GM23248 (cell line): ENCODE results near the gene CELSR1. TPM values are rescaled to one million over a fixed set of nuclear protein-coding genes. Genes with fewer than 3 reads are reported as not detected.
"Not testable (repeated sequence)": the region's sequence is repeated elsewhere in the genome, so short reads cannot be mapped to it uniquely, and the experiment has no call there.

Experiments used
- DNase-seq: peaks from one replicate; pipeline ENCODE4 v3.0.0-alpha.2; 2015
- H2AFZ ChIP-seq: fragments of 200-600 bp; sonication (generic); 2 replicates; pipeline ENCODE4 v1.6.1; 2016; ENCODE audit warnings: antibody characterized with exemption
- H3F3A ChIP-seq: fragments of 200-600 bp; sonication (generic); 2 replicates; pipeline ENCODE4 v1.6.1; 2016; ENCODE audit warnings: mild to moderate bottlenecking, antibody characterized with exemption, mixed run types; ENCODE audit not compliant: insufficient read depth
- H3K27ac ChIP-seq: fragments of 200-600 bp; sonication (generic); 2 replicates; pipeline ENCODE4 v1.5.1; 2016; ENCODE audit warnings: mild to moderate bottlenecking
- H3K27me3 ChIP-seq: fragments of 200-600 bp; sonication (generic); replicated peaks from 2 replicates; pipeline ENCODE4 v1.6.1; 2016; ENCODE audit warnings: mild to moderate bottlenecking; ENCODE audit not compliant: insufficient read depth
- H3K36me3 ChIP-seq: fragments of 200-600 bp; sonication (generic); 2 replicates; pipeline ENCODE4 v1.6.1; 2016; ENCODE audit warnings: low read depth, mild to moderate bottlenecking
- H3K4me1 ChIP-seq: fragments of 200-600 bp; sonication (generic); 2 replicates; pipeline ENCODE4 v1.6.1; 2016; ENCODE audit warnings: mild to moderate bottlenecking; ENCODE audit not compliant: insufficient read depth
- H3K4me2 ChIP-seq: fragments of 200-600 bp; sonication (generic); one replicate; pipeline ENCODE4 v1.6.1; 2016; ENCODE audit warnings: mild to moderate bottlenecking; ENCODE audit not compliant: unreplicated experiment
- H3K4me3 ChIP-seq: fragments of 200-600 bp; sonication (generic); 2 replicates; pipeline ENCODE4 v1.5.1; 2016; ENCODE audit warnings: mild to moderate bottlenecking
- H3K79me2 ChIP-seq: fragments of 200-600 bp; sonication (generic); 2 replicates; pipeline ENCODE4 v1.6.1; 2016; ENCODE audit warnings: mild to moderate bottlenecking; ENCODE audit not compliant: insufficient read depth
- H3K9ac ChIP-seq: fragments of 200-600 bp; sonication (generic); 2 replicates; pipeline ENCODE4 v1.6.1; 2016; ENCODE audit warnings: mild to moderate bottlenecking
- H3K9me2 ChIP-seq: fragments of 200-600 bp; sonication (generic); 2 replicates; pipeline ENCODE4 v1.6.1; 2016; ENCODE audit warnings: mixed run types, mild to moderate bottlenecking, moderate library complexity; ENCODE audit not compliant: insufficient read depth
- H3K9me3 ChIP-seq: fragments of 200-600 bp; sonication (generic); one replicate; pipeline ENCODE4 v1.6.1; 2017; ENCODE audit warnings: low read depth
- H4K20me1 ChIP-seq: fragments of 200-600 bp; sonication (generic); 2 replicates; pipeline ENCODE4 v1.6.0; 2016; ENCODE audit not compliant: insufficient read depth
- EZH2 ChIP-seq: fragments of 200-600 bp; sonication (generic); IDR thresholded peaks from 2 replicates; pipeline ENCODE4 v1.6.1; 2018; ENCODE audit warnings: antibody characterized with exemption, mild to moderate bottlenecking; ENCODE audit not compliant: insufficient read depth, poor library complexity, severe bottlenecking
- EZH2phosphoT487 ChIP-seq: fragments of 200-600 bp; sonication (generic); IDR thresholded peaks from 2 replicates; pipeline ENCODE4 v1.6.1; 2018; ENCODE audit warnings: antibody characterized with exemption, moderate library complexity, mild to moderate bottlenecking, low read depth; ENCODE audit not compliant: insufficient read depth
- WGBS, 2 experiments: methylation state at CpG; one replicate each; pipeline ENCODE4 v1.1.6; 2015 to 2017; ENCODE audit warnings: low lambda C conversion rate in 2 of 2, low coverage in 1 of 2; ENCODE audit errors: missing lambda C conversion rate in 2 of 2; 5-methylcytosine and 5-hydroxymethylcytosine counted together
- in situ Hi-C: fragments of 300-500 bp; cut with MboI; formaldehyde crosslinking; loops from 2 replicates; pipeline ENCODE4 v1.15.0; 2020
- polyA plus RNA-seq: library from polyadenylated mRNA; unstranded; fragments of >200 nt; fragmentation: Nextera tagmentation; extraction: Ambion mirVana; gene quantifications from 2 replicates; pipeline ENCODE4 v1.2.1, GENCODE V29; 2016
- total RNA-seq: library from RNA; depleted of rRNA; stranded (reverse); fragments of >200 nt; shearing (Covaris generic); gene quantifications from 2 replicates; pipeline ENCODE4 v1.2.3, GENCODE V29; 2014

Gene CELSR1
- total and polyA plus RNA-seq, 2 experiments from 2014 or later, result 0.23 to 0.54 TPM

DNA sequence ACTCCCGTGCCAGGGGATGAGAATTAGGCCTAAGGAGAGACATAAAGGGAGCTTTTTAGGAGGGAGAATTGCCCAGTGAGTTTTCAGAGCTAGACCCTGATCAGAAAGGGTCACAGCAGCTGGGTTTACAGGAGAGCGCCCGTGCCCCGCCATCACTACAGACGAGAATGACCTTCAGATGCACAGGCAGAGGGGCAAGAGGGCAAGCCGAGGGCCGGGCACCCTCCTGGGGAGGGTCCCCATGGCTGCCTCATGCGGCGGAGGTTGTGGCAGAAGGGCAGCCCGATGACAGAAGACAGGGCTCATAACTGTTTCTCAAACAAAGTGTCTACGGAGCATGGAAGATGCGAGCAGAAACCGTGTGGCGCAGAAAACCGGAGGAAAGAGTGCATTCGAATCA, 129.7 kb downstream of the CELSR1 start:
- TF ChIP-seq EZH2, result no peak
- TF ChIP-seq EZH2phosphoT487, result no peak
- in situ Hi-C loops, result no loop called here
- WGBS, 2 experiments, result 76% methylated on average over 15 to 16 of the region's 16 CpGs
- no peak overlapping the region for H2AFZ ChIP-seq
- DNase-seq, result no peak
- H3K9me2 ChIP-seq, result no peaks in the 10 kb centered on the region
- no peak overlapping the region for H3K4me2 ChIP-seq
- no peaks in the 10 kb centered on the region for H3K4me1 ChIP-seq
- no peaks in the 10 kb centered on the region for H3F3A ChIP-seq
- H3K9me3 ChIP-seq, result no peaks in the 10 kb centered on the region
- H3K4me3 ChIP-seq, result no peak overlapping the region
- peaks cover 12% of the 10 kb centered on the region for H3K27me3 ChIP-seq
- H3K79me2 ChIP-seq, result no peaks in the 10 kb centered on the region
- H3K36me3 ChIP-seq, result no peaks in the 10 kb centered on the region
- no peak overlapping the region for H3K27ac ChIP-seq
- H3K9ac ChIP-seq, result no peak overlapping the region
- no peaks in the 10 kb centered on the region for H4K20me1 ChIP-seq

DNA sequence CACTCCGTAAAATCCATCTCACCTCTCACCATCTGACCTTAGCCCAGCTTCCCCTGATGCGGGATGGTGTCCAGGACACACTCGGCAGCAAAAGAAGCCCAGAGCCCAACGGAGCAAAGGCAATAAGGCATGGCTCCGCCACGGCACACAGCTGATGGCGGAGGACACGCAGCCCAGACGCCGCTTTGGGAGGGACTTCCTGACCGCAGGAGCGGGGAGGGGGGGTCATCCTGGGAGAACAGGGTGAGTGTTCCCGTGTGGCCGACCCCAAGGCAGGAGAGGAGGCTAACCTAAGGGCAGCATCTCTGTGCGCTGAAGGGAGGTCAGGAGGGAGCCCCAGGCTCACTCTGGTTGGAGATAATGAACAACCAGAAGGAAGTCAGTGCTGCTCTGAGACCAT, 130.6 kb downstream of the CELSR1 start:
- no peak overlapping the region for H3K4me3 ChIP-seq
- TF ChIP-seq EZH2, result no peak
- no peak overlapping the region for H3K27ac ChIP-seq
- no peaks in the 10 kb centered on the region for H3K4me1 ChIP-seq
- no peaks in the 10 kb centered on the region for H3K79me2 ChIP-seq
- no peaks in the 10 kb centered on the region for H4K20me1 ChIP-seq
- no peak for DNase-seq
- H3K9me2 ChIP-seq, result no peaks in the 10 kb centered on the region
- 71 to 73% methylated on average over 14 to 15 of the region's 15 CpGs for WGBS, 2 experiments
- no peak overlapping the region for H3K9ac ChIP-seq
- no peak overlapping the region for H2AFZ ChIP-seq
- no peaks in the 10 kb centered on the region for H3K36me3 ChIP-seq
- peaks cover 3% of the 10 kb centered on the region; the same call in 1 of the 2 replicates for H3K27me3 ChIP-seq
- no peak overlapping the region for H3K4me2 ChIP-seq
- in situ Hi-C loops, result no loop called here
- no peaks in the 10 kb centered on the region for H3F3A ChIP-seq
- H3K9me3 ChIP-seq, result no peaks in the 10 kb centered on the region

DNA sequence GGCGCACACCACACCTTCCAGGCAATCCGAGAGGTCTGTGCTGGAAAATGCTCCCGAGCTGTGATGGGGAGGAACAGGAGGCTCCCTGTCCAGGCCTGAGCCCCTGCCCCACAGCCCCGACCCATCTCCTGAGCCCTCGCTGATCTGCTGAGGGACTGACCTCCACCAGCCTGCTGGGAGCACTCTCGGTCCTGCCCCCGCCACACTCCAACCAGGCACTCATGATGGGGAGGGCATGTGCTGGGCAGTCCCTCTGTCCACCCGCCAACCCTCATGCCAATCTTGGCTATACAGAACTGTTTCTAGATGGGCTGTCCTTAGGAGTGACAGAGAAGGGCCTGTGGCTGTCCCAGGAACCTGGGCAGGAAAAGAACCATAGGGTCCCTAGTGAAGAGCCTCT, 131.1 kb downstream of the CELSR1 start:
- H3K4me2 ChIP-seq, result no peak overlapping the region
- H2AFZ ChIP-seq, result no peak overlapping the region
- 69 to 72% methylated on average over 8 of the region's 8 CpGs for WGBS, 2 experiments
- no peaks in the 10 kb centered on the region for H3F3A ChIP-seq
- no peak overlapping the region for H3K9ac ChIP-seq
- DNase-seq, result no peak
- in situ Hi-C loops, result no loop called here
- no peaks in the 10 kb centered on the region for H3K36me3 ChIP-seq
- TF ChIP-seq EZH2phosphoT487, result no peak
- TF ChIP-seq EZH2, result no peak
- H3K27me3 ChIP-seq, result no peaks in the 10 kb centered on the region; the same call in 1 of the 2 replicates
- no peak overlapping the region for H3K4me3 ChIP-seq
- no peaks in the 10 kb centered on the region for H3K9me2 ChIP-seq
- no peaks in the 10 kb centered on the region for H4K20me1 ChIP-seq
- H3K4me1 ChIP-seq, result no peaks in the 10 kb centered on the region
- no peaks in the 10 kb centered on the region for H3K9me3 ChIP-seq
- H3K79me2 ChIP-seq, result no peaks in the 10 kb centered on the region
- H3K27ac ChIP-seq, result no peak overlapping the region

DNA sequence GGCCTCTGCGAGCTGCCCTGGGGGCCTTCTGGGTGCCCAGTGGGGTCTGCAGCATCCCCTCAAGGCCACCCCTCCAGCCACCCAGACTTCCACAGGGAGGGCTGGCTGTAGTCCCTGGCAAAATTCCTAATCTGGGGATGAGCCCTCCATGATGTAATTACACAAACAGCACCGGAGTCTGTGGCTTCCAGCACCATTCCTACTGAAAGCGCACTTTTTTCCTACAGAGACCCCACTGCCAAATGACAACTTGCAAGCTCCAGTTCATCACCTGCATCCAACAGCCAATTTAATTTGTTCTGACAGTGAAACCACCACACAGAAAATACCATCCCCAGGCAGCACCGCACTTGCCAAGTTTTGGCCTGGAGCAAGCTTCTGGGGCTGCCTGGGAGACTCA, 131.5 kb downstream of the CELSR1 start:
- Histone ChIP-seq H3F3A (no peaks in the 10 kb centered on the region), H3K27ac (no peak overlapping the region), H3K9ac (no peak overlapping the region), H3K36me3 (no peaks in the 10 kb centered on the region), H3K27me3 (no peaks in the 10 kb centered on the region; the same call in 1 of the 2 replicates), H3K4me1 (no peaks in the 10 kb centered on the region), H3K79me2 (no peaks in the 10 kb centered on the region), H4K20me1 (no peaks in the 10 kb centered on the region), H3K4me2 (no peak overlapping the region), H3K9me3 (no peaks in the 10 kb centered on the region), H3K4me3 (no peak overlapping the region), H2AFZ (no peak overlapping the region), H3K9me2 (no peaks in the 10 kb centered on the region)
- 72 to 81% methylated on average over 4 of the region's 4 CpGs for WGBS, 2 experiments
- TF ChIP-seq EZH2phosphoT487 (no peak), EZH2 (no peak)
- in situ Hi-C loops, result no loop called here
- no peak for DNase-seq

DNA sequence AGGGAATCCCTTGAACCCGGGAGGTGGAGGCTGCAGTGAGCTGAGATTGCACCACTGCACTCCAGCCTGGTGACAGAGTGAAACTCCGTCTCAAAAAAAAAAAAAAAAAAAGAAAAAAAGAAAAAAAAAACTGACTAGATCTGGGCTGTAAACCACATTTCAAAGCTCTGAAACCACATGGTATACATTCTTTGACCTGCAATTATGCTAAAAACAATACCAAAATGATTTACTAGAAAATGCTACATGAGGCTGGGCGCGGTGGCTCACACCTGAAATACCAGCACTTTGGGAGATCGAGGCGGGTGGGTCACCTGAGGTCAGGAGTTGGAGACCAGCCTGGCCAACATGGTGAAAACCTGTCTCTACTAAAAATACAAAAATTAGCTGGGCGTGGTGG, 133.5 kb downstream of the CELSR1 start:
- H3K27ac ChIP-seq, H3K27me3 ChIP-seq, H3K4me1 ChIP-seq, H3K9me2 ChIP-seq, H2AFZ ChIP-seq, H3K4me3 ChIP-seq, H3K79me2 ChIP-seq, H3F3A ChIP-seq, H3K36me3 ChIP-seq, DNase-seq, H3K9ac ChIP-seq, H3K9me3 ChIP-seq, in situ Hi-C loops, H3K4me2 ChIP-seq, H4K20me1 ChIP-seq: not testable (repeated sequence)
- 66 to 70% methylated on average over 7 of the region's 7 CpGs for WGBS, 2 experiments
